ENCODE measurements around the gene PCGF5.

Gene PCGF5

DNA sequence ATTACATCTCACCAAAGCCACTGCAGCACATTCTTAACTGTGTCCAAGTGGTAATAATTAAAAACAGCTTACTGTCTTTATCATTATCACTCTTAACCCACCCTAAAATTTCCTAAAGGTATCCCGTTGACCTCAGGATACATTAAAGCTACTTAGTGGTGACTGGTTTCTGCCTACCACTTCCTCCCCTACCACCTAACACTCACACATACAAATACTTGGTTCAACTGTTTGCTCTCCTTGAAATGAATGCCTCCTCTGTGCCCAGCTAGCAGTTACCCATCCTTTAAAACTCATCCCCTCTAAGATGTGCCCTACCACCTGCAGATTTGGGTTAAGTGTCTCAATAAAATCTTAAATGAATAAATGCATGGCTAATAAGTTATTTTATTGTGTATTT, 7.1 kb downstream of the PCGF5 start:
- peaks cover 7% of the 10 kb centered on the region for H3K4me1 Mint-ChIP-seq
- no peak overlapping the region for H3K4me3 Mint-ChIP-seq
- TF ChIP-seq, protein P1, sequence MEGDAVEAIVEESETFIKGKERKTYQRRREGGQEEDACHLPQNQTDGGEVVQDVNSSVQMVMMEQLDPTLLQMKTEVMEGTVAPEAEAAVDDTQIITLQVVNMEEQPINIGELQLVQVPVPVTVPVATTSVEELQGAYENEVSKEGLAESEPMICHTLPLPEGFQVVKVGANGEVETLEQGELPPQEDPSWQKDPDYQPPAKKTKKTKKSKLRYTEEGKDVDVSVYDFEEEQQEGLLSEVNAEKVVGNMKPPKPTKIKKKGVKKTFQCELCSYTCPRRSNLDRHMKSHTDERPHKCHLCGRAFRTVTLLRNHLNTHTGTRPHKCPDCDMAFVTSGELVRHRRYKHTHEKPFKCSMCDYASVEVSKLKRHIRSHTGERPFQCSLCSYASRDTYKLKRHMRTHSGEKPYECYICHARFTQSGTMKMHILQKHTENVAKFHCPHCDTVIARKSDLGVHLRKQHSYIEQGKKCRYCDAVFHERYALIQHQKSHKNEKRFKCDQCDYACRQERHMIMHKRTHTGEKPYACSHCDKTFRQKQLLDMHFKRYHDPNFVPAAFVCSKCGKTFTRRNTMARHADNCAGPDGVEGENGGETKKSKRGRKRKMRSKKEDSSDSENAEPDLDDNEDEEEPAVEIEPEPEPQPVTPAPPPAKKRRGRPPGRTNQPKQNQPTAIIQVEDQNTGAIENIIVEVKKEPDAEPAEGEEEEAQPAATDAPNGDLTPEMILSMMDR (IDR thresholded peaks at IDR 0.05; ENCODE audit: unreplicated experiment in 3 of 3) = no peak
- H3K27ac Mint-ChIP-seq = no peak overlapping the region
- no peaks in the 10 kb centered on the region for H3K9me3 Mint-ChIP-seq
- peaks cover 5% of the 10 kb centered on the region for H3K27me3 Mint-ChIP-seq (ENCODE audit: low read depth)
- peaks cover 5% of the 10 kb centered on the region for H3K36me3 Mint-ChIP-seq (ENCODE audit: low read depth)

DNA sequence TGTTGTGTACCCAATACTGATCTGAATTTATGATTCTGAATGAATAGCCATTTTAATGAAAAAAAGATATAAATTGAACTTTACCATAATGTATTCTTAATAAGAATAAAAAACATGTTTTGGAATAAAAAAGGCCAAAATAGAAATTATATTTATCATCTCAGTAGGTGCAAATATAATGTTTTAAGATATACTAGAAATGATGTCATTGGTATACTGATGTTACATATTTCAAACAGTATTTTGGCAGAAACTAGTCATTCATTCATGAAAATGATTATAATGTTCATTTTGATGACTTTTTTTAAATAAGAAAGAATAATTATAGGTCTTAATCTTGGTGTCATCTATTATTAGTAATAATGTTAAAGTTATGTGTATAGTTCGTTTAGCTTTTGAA, 9.2 kb downstream of the PCGF5 start:
- no peak overlapping the region for H3K4me3 Mint-ChIP-seq
- H3K27ac Mint-ChIP-seq = no peak overlapping the region
- no peaks in the 10 kb centered on the region for H3K9me3 Mint-ChIP-seq
- H3K36me3 Mint-ChIP-seq (ENCODE audit: low read depth) = peaks cover 5% of the 10 kb centered on the region
- H3K27me3 Mint-ChIP-seq (ENCODE audit: low read depth) = no peaks in the 10 kb centered on the region
- H3K4me1 Mint-ChIP-seq = no peaks in the 10 kb centered on the region
- TF ChIP-seq, protein P1 (IDR thresholded peaks at IDR 0.05; ENCODE audit: unreplicated experiment in 3 of 3) = no peak

DNA sequence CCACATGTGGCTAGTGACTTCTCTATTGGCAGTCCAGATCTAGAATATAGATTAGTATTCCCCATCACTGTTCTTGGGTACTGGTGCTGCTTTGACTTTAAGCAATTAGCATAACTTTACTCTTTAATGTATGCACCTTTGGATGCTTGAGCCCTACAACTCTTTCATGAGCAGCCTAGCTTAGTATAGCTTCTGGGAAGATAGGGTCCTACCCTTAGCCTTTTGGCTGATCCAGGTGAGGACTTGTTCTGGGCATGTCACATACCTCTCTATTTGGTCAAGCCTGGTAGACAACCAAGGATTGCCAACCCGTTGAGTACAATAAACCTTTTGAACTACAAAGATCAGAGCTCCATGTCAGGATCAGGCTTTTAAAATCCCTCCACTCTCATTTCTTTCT, 17.7 kb downstream of the PCGF5 start:
- H3K27ac Mint-ChIP-seq = no peak overlapping the region
- TF ChIP-seq, protein P1 (IDR thresholded peaks at IDR 0.05; ENCODE audit: unreplicated experiment in 3 of 3) = no peak
- H3K36me3 Mint-ChIP-seq (ENCODE audit: low read depth) = no peaks in the 10 kb centered on the region
- no peaks in the 10 kb centered on the region for H3K9me3 Mint-ChIP-seq
- H3K4me3 Mint-ChIP-seq = no peak overlapping the region
- H3K4me1 Mint-ChIP-seq = peaks cover 4% of the 10 kb centered on the region
- no peaks in the 10 kb centered on the region for H3K27me3 Mint-ChIP-seq (ENCODE audit: low read depth)

DNA sequence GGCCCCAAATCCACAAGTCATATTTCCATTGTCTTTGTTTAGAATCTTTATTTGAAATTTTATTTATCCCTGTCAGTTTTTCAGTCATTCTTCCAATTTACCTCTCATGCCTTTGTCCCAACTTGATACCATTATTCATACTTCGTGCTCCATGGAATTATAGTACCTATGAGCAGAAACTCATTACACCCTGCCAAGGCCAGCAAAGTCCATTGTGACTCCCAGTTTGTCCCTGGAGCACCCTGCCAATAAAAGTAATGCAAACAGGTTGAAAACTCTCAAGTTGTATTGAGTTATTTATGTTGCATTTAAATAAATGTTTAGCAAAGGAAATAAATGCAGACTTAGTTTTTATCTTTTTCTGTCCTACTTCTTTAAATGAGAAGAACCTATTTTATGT, 19.3 kb downstream of the PCGF5 start:
- TF ChIP-seq, protein P1 (IDR thresholded peaks at IDR 0.05; ENCODE audit: unreplicated experiment in 3 of 3) = no peak
- Mint-ChIP-seq H3K27me3 (ENCODE audit: low read depth) (no peaks in the 10 kb centered on the region), H3K27ac (no peak overlapping the region), H3K36me3 (ENCODE audit: low read depth) (no peaks in the 10 kb centered on the region), H3K9me3 (no peaks in the 10 kb centered on the region), H3K4me3 (no peak overlapping the region), H3K4me1 (peaks cover 4% of the 10 kb centered on the region)

DNA sequence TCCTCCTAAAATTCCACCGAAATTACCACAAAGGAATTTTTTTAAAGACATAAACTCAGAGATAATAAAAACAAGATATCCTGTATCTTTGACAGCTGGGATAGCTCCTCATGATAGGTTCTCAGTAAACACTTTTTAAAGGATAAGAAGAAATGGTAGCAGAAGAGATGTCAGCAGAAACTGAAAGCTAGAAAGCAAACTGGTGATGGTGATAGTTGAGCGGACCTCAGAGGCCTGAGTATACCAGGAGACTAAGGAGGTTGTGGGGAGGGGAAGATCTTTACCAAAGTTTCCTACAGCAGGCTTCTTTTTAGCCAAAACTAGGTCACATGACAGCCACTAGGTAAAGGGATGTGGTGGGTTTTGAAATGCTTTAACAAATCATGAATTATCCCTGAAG, 22.5 kb downstream of the PCGF5 start:
- Mint-ChIP-seq H3K27me3 (ENCODE audit: low read depth) (no peaks in the 10 kb centered on the region), H3K4me1 (peaks cover 4% of the 10 kb centered on the region), H3K36me3 (ENCODE audit: low read depth) (no peaks in the 10 kb centered on the region), H3K27ac (peak overlapping the region; percentile 9 to 40 (median 34)), H3K9me3 (no peaks in the 10 kb centered on the region), H3K4me3 (no peak overlapping the region)
- TF ChIP-seq, protein P1 (IDR thresholded peaks at IDR 0.05; ENCODE audit: unreplicated experiment in 3 of 3) = no peak

DNA sequence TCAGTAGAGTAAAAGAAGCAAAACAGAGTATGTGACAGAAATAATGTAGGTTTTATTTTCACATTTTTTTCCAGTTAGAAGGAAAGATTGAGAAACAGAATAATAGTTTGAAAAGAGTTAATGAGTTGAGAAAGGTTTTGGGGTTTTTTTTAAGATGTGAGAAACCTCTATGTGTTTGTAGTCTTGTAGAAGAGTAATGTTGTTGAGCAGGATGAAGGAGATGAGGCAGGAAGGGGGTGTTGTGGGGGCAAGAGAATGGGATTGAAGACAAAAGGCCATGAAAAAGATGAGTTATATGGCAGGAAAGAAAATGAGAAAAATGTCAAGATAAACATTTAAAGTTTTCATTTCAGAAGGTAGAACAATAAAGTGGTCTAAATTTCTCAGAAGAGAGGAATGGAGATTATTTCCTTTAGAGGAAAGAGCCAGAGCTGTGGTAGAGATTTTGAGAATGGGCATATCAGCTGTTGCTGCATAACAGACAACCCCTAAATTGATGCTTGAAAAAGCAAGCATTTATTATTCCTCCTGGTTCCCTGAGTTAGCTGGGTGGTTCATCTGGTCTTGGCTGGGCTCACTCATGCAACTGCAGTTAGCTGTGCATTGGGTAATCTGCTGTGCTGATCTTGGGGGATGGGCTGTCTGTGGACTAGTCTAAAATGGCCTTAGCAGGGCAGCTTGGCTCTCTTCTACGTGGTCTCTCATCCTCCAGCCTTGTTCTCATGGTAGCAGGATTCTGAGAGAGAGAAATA, 27.1 kb downstream of the PCGF5 start:
- H3K4me1 Mint-ChIP-seq = peaks cover 8% of the 10 kb centered on the region
- H3K36me3 Mint-ChIP-seq (ENCODE audit: low read depth) = no peaks in the 10 kb centered on the region
- H3K27ac Mint-ChIP-seq = no peak overlapping the region
- H3K4me3 Mint-ChIP-seq = no peak overlapping the region
- H3K9me3 Mint-ChIP-seq = no peaks in the 10 kb centered on the region
- no peaks in the 10 kb centered on the region for H3K27me3 Mint-ChIP-seq (ENCODE audit: low read depth)
- TF ChIP-seq, protein P1 (IDR thresholded peaks at IDR 0.05; ENCODE audit: unreplicated experiment in 3 of 3) = no peak

Measured in nephron (organoid).